Activated CD4-positive, alpha-beta memory T cell treated with anti-CD3 and anti-CD28 coated beads, Interleukin-2, amount 10 ng/mL, durations not matched to agents 7 days and 5 days (primary cell): ENCODE data around the gene MTCL1. TPM values are rescaled to one million over a fixed set of nuclear protein-coding genes. Genes with fewer than 3 reads are reported as not detected.

Experiments
- CTCF ChIA-PET: fragments of 350-600 bp; sonication (Branson Sonifier 250); formaldehyde crosslinking; loops from one replicate; lab custom pipeline; 2021; ENCODE audit warnings: antibody characterized with exemption, inconsistent platforms; lab: Charles Lee
- POLR2A ChIA-PET: fragments of 350-600 bp; sonication (Branson Sonifier 250); formaldehyde crosslinking; loops from one replicate; lab custom pipeline; 2021; ENCODE audit warnings: antibody characterized with exemption; lab: Charles Lee
- DNase-seq: peaks from one replicate; pipeline ENCODE4 v3.0.0-alpha.2; 2020
- H3K27ac Mint-ChIP-seq: one replicate; pipeline ENCODE4 v1.8.0; 2021; ENCODE audit warnings: mild to moderate bottlenecking, mixed read lengths
- H3K27me3 Mint-ChIP-seq: one replicate; pipeline ENCODE4 v1.8.0; 2021; ENCODE audit warnings: mixed read lengths
- H3K36me3 Mint-ChIP-seq: one replicate; pipeline ENCODE4 v1.8.0; 2021; ENCODE audit warnings: low read depth, mixed read lengths
- H3K4me1 Mint-ChIP-seq: one replicate; pipeline ENCODE4 v1.8.0; 2021; ENCODE audit warnings: mixed read lengths
- H3K4me3 Mint-ChIP-seq: one replicate; pipeline ENCODE4 v1.8.0; 2021; ENCODE audit warnings: mild to moderate bottlenecking, mixed read lengths
- H3K9me3 Mint-ChIP-seq: one replicate; pipeline ENCODE4 v1.8.0; 2021; ENCODE audit warnings: mixed read lengths
- total RNA-seq, 2 experiments: library from RNA; stranded (reverse); gene quantifications; one replicate each; pipeline ENCODE4 v1.2.3, GENCODE V29; 2021

The MTCL1 gene
- total RNA-seq, 2 experiments from 2014 or later: 0.75 to 1.1 TPM

GRCh38 chr18:8826514-8826913, 121.2 kb downstream of the MTCL1 start:
- DNase-seq: no peak
- H3K27me3 Mint-ChIP-seq: peaks cover 2% of the 10 kb centered on the region
- no peaks in the 10 kb centered on the region for H3K36me3 Mint-ChIP-seq

DNA sequence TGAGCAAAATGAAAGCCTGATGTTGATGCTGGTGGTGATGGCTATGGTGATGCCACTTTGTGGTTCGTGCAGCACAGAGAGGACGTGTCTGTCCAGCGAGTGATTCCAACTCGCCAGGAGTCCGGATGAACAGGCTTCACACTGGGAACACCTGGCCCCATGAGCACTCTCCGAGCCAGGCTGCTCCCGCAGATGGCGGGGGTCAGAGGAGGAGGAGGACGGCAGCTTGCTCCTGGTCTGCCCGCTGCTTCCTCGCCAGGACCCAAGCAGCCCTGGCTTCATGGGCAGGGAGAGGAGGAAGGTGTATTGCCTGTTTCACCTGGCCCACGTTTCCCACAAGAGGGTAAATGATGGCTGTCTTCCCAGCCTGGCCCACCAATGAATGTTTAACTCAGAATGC, 121.6 kb downstream of the MTCL1 start:
- H3K4me3 Mint-ChIP-seq: no peak overlapping the region
- no peaks in the 10 kb centered on the region for H3K9me3 Mint-ChIP-seq
- H3K4me1 Mint-ChIP-seq: no peaks in the 10 kb centered on the region
- CTCF ChIA-PET: no interaction called here
- peaks cover 2% of the 10 kb centered on the region for H3K27me3 Mint-ChIP-seq
- DNase-seq: no peak
- H3K36me3 Mint-ChIP-seq: no peaks in the 10 kb centered on the region
- POLR2A ChIA-PET: no interaction called here
- H3K27ac Mint-ChIP-seq: no peak overlapping the region

More at GRCh38 chr18:8826514-8826913, 121.2 kb downstream of the MTCL1 start:
- Mint-ChIP-seq H3K4me3 (no peak overlapping the region), H3K9me3 (no peaks in the 10 kb centered on the region), H3K27ac (no peak overlapping the region), H3K4me1 (no peaks in the 10 kb centered on the region)
- ChIA-PET POLR2A (no interaction called here), CTCF (no interaction called here)

- no peaks in the 10 kb centered on the region for H3K9me3 Mint-ChIP-seq
- no peak for DNase-seq
- peaks cover 2% of the 10 kb centered on the region for H3K27me3 Mint-ChIP-seq
- H3K4me1 Mint-ChIP-seq: no peaks in the 10 kb centered on the region
- ChIA-PET POLR2A (no interaction called here), CTCF (no interaction called here)
- no peak overlapping the region for H3K27ac Mint-ChIP-seq
- H3K36me3 Mint-ChIP-seq: no peaks in the 10 kb centered on the region
- H3K4me3 Mint-ChIP-seq: no peak overlapping the region
Observed at GRCh38 chr18:8828300-8828699, 122.9 kb downstream of the MTCL1 start.

DNA sequence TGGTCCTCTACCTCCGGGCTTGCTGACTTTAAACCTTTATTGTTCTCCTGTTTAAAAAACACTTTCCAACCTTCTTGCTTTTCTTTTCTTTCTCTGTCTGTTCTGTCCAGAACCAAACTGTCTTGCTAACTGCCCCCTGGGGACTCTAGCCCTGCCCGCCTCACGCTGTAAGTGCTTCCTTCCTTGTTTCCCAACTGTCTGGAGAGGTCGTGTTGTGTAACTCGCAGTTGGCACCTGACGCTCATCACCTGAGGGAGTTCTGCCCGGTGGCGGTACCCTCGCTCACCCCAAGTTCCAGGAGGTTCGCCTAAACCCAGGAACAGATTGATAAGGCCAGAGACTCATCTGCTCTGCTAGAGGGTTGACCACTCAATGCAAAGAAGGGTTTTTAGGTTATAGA, 123.4 kb downstream of the MTCL1 start:
- H3K27ac Mint-ChIP-seq: no peak overlapping the region
- H3K4me3 Mint-ChIP-seq: no peak overlapping the region
- no peaks in the 10 kb centered on the region for H3K4me1 Mint-ChIP-seq
- ChIA-PET POLR2A (no interaction called here), CTCF (no interaction called here)
- peaks cover 2% of the 10 kb centered on the region for H3K27me3 Mint-ChIP-seq
- DNase-seq: no peak
- no peaks in the 10 kb centered on the region for H3K36me3 Mint-ChIP-seq
- H3K9me3 Mint-ChIP-seq: no peaks in the 10 kb centered on the region

DNA sequence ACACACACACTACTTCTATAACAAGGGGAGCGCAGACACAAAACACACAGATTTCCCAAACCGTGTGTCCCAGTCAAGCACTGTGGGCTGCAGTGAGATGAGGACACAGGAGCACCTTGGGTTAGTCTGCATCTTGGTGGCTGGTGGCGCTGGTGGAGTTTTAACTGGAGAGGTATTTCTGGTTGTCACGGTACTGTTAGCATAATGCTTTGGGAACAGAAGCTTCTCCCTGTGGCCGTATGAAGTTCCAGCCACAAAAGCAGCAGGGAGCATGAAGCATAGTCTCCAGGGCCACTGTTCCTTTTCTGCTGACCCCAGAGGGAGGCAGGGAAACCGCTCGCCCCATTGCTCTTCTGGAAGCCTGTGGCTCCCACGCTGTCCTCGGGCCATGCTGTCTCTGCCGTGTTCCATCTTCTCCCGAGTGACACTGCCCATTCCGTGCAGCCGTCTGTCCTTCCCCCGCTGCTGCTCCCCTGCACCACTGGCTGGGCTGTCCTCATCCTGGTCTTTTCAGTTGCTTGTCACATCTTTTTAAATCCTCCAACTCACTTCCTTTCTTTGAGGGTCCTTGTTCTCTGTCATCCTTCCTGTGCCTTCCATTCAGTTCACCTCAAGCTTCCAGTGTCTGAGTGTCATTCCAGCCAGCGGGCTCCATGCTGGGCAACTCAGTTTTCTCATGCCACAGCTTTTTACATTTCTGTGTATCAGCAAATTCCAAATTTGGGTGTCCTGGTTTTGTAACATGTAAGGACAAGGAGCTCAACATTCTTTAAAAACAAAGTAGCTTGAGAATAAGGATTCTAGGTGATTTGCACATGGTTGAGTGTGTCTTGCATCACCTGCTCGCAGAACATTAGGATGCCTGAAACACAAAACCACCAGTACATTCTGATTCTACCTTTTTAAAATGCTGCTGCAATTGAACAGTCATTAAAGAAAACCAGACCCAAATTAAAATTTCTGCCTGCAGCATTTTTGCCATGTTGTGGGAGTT, 125.0 kb downstream of the MTCL1 start:
- ChIA-PET POLR2A (no interaction called here), CTCF (interaction anchor here (1.5 kb wide), 1 partner anchor 158 kb away, joined by 4 read pairs; no protein-coding TSS in a partner anchor)
- H3K27ac Mint-ChIP-seq: no peak overlapping the region
- no peak overlapping the region for H3K4me3 Mint-ChIP-seq
- H3K36me3 Mint-ChIP-seq: no peaks in the 10 kb centered on the region
- DNase-seq: no peak
- peaks cover 2% of the 10 kb centered on the region for H3K27me3 Mint-ChIP-seq
- H3K9me3 Mint-ChIP-seq: no peaks in the 10 kb centered on the region
- H3K4me1 Mint-ChIP-seq: no peaks in the 10 kb centered on the region

DNA sequence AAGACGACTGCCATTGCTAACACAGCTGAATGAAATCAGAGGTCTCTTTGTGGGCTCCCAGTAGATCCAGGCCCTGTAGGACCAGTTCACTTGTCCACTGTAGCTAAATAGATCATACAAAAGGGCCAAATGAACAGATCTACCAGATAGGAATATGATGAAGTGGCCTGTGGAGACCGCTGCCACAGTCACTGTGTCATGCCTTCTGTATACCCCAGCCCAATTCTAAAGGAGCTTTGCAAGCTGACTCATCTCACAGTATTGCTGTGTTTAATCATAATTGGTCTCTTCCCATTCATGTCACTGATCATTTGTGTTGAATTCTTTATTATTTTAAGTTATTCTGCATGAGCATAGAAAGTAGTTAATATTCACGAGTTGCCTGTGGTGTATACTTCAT, 125.8 kb downstream of the MTCL1 start:
- H3K36me3 Mint-ChIP-seq: no peaks in the 10 kb centered on the region
- no peak overlapping the region for H3K27ac Mint-ChIP-seq
- peaks cover 2% of the 10 kb centered on the region for H3K27me3 Mint-ChIP-seq
- no peaks in the 10 kb centered on the region for H3K4me1 Mint-ChIP-seq
- ChIA-PET POLR2A (no interaction called here), CTCF (interaction anchor here (1.5 kb wide), 1 partner anchor 157 kb away, joined by 4 read pairs; no protein-coding TSS in a partner anchor)
- H3K9me3 Mint-ChIP-seq: no peaks in the 10 kb centered on the region
- no peak for DNase-seq
- no peak overlapping the region for H3K4me3 Mint-ChIP-seq

DNA sequence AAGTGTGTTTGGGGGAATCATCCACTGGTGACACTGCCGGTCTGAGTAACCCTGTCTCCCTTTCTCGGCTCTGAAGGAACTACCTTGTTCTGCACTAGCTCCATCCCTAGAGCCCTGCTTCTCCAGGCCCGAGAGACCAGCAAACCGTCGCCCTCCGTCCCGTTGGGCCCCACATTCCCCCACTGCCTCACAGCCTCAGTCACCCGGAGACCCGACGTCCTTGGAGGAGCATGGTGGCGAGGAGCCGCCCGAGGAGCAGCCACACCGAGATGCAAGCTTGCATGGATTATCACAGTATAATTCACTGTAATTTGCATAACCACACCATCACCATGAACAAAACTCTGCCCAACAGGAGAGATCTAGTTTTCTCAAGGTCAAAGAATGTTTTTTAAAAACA, 126.2 kb downstream of the MTCL1 start:
- H3K9me3 Mint-ChIP-seq: no peaks in the 10 kb centered on the region
- H3K4me1 Mint-ChIP-seq: no peaks in the 10 kb centered on the region
- peaks cover 2% of the 10 kb centered on the region for H3K27me3 Mint-ChIP-seq
- no peak overlapping the region for H3K4me3 Mint-ChIP-seq
- no peaks in the 10 kb centered on the region for H3K36me3 Mint-ChIP-seq
- no peak overlapping the region for H3K27ac Mint-ChIP-seq
- POLR2A ChIA-PET: no interaction called here
- CTCF ChIA-PET: interaction anchor here (1.5 kb wide), 1 partner anchor 157 kb away, joined by 4 read pairs; no protein-coding TSS in a partner anchor
- DNase-seq: no peak

GRCh38 chr18:8833480-8833879, 128.1 kb downstream of the MTCL1 start:
- peaks cover 2% of the 10 kb centered on the region for H3K27me3 Mint-ChIP-seq
- DNase-seq: no peak
- no peaks in the 10 kb centered on the region for H3K36me3 Mint-ChIP-seq
- no peak overlapping the region for H3K4me3 Mint-ChIP-seq
- H3K4me1 Mint-ChIP-seq: no peaks in the 10 kb centered on the region
- ChIA-PET CTCF (no interaction called here), POLR2A (no interaction called here)
- H3K27ac Mint-ChIP-seq: no peak overlapping the region
- H3K9me3 Mint-ChIP-seq: peaks cover 2% of the 10 kb centered on the region

GRCh38 chr18:8834881-8835280, 129.5 kb downstream of the MTCL1 start:
- Mint-ChIP-seq H3K27ac (no peak overlapping the region), H3K27me3 (peaks cover 2% of the 10 kb centered on the region), H3K9me3 (peaks cover 2% of the 10 kb centered on the region), H3K4me1 (no peaks in the 10 kb centered on the region), H3K4me3 (no peak overlapping the region), H3K36me3 (no peaks in the 10 kb centered on the region)
- ChIA-PET CTCF (no interaction called here), POLR2A (no interaction called here)
- DNase-seq: no peak

DNA sequence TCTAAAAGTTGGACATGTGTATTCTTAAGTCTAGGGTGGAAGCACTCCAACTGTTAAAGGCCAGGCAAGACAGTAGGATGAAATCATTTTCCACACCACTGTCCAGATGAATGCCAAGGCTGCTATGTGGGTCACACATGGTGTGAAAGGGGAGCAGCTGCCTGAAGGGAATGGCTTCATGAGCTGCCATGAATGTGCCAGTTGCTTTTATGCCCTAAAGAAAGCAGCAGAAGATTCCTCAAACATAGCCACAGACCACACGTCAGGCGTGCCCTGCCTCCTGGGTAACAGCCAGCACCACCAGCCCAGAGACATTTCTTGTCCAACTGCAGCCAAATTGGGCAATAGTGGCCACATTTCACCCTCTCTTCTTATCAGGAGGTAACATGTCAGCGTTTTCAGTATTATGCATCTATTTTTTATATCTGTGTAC, 130.2 kb downstream of the MTCL1 start:
- ChIA-PET CTCF (no interaction called here), POLR2A (no interaction called here)
- no peaks in the 10 kb centered on the region for H3K4me1 Mint-ChIP-seq
- peaks cover under 1% of the 10 kb centered on the region for H3K27me3 Mint-ChIP-seq
- H3K36me3 Mint-ChIP-seq: no peaks in the 10 kb centered on the region
- H3K27ac Mint-ChIP-seq: no peak overlapping the region
- H3K9me3 Mint-ChIP-seq: peaks cover 2% of the 10 kb centered on the region
- H3K4me3 Mint-ChIP-seq: no peak overlapping the region
- no peak for DNase-seq

GRCh38 chr18:8839281-8839680, 133.9 kb downstream of the MTCL1 start:
- peaks cover 2% of the 10 kb centered on the region for H3K9me3 Mint-ChIP-seq
- CTCF ChIA-PET: no interaction called here

DNA sequence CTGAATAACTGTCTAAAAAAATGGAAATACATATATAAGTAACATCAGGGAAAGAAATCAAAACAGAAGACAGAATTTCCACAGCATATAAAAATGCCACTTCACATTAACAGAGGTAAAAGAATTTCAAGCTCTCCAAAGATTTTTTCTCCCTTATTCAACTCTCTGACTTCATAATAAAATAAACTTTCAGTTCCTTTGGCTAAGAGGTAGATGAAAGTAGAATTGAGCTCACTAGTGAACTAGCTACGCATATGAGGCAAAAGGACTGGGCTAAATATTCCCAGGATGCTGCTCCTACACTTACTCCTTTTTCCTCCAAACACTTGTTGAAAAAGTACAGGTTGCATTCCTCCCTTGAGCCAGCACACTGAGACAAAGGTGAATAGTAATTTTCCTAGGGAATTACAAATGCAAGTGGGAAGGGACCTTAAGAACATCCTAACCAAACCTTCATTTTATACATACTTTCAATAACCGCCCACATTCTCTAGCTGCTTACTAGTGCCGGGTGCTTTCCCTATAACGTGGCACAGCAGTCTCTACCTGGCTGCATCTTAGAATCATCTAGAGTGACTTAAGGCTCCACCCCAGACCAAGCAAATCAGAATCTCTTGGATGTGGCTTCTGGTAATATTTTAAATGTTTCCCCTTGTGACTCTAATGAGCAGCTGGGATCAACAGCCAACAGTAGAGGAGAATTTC, 136.6 kb downstream of the MTCL1 start:
- Mint-ChIP-seq H3K27ac (no peak overlapping the region), H3K4me3 (no peak overlapping the region), H3K4me1 (no peaks in the 10 kb centered on the region), H3K9me3 (peaks cover 2% of the 10 kb centered on the region), H3K36me3 (no peaks in the 10 kb centered on the region), H3K27me3 (peaks cover 4% of the 10 kb centered on the region)
- DNase-seq: no peak
- ChIA-PET POLR2A (no interaction called here), CTCF (no interaction called here)

More at GRCh38 chr18:8839281-8839680, 133.9 kb downstream of the MTCL1 start:
- Mint-ChIP-seq H3K4me3 (no peak overlapping the region), H3K36me3 (no peaks in the 10 kb centered on the region), H3K27me3 (peaks cover 4% of the 10 kb centered on the region), H3K27ac (no peak overlapping the region), H3K4me1 (no peaks in the 10 kb centered on the region)
- POLR2A ChIA-PET: interaction anchor here (0.6 kb wide), 1 partner anchor 20 kb away, joined by 3 read pairs; no protein-coding TSS in a partner anchor
- no peak for DNase-seq

- Mint-ChIP-seq H3K4me3 (no peak overlapping the region), H3K4me1 (no peaks in the 10 kb centered on the region), H3K27me3 (peaks cover 4% of the 10 kb centered on the region), H3K9me3 (no peaks in the 10 kb centered on the region), H3K36me3 (no peaks in the 10 kb centered on the region), H3K27ac (no peak overlapping the region)
- no peak for DNase-seq
- ChIA-PET POLR2A (no interaction called here), CTCF (no interaction called here)
Observed at GRCh38 chr18:8842506-8842905, 137.2 kb downstream of the MTCL1 start.
